HG03159 (cell line): ENCODE measurements around the gene SLC8A1.

Source experiments
- ATAC-seq: cut with Tn5 transposase; IDR thresholded peaks from one replicate; pipeline ENCODE4 v1.9.1; 2021; ENCODE audit warnings: mild to moderate bottlenecking, moderate library complexity; ENCODE audit not compliant: unreplicated experiment

Gene SLC8A1

DNA sequence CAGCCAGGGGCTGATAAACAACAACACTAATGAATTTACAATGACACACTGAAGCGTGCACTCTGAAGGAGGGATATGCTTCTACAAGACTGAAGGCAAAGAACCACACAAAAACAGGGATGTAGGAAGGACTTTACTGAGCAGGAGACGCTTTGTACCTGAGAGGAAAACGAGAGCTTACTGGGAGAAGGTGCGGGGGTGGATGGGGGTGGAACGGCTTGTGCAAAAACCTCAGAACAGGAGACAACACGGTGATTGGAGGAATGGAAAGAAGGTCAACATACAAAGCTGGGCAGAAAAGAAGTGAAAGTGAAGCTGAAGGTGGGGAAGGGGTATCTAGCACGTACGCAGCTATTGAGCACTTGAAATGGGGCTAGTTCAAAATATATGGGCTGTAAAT lies 93.1 kb downstream of the SLC8A1 start:
- ATAC-seq, result no peak

DNA sequence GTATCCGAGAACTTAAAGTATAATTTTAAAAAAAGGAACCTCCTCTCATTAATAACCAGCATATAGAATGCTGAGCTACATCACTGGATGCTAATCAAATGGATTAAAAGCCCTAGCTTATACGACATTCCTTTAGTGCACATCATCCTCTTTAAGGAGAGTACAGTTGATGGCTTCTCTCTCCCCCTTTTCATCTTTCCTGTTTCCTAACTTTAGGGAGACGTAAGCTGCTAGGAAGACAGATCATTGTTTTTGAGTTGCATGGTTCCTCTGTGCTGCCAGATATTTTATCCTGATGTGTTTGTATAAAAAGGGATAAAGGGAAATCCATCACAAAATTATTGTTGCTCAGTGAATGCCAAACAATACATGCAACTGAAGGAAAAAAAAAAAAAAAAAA lies 94.2 kb downstream of the SLC8A1 start:
- no peak for ATAC-seq

DNA sequence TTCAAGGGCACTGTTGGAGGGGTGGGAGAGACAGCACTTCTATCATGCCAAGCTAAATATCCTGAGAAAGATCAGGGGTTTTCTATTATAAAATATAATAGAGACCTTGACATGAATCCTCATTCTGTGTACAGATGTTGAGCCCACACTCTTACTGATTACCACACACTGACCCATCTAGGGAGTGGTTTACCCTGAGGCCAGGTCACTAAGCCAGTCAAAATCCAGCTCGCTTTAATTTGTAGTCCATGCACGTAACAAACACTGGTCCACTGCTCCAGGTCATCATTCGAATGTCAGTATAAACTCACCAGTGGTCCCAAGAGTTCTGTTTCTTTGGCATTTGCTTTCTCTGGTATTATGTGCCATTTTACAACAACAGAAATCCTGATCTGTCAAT lies 96.4 kb downstream of the SLC8A1 start:
- ATAC-seq, result no peak

DNA sequence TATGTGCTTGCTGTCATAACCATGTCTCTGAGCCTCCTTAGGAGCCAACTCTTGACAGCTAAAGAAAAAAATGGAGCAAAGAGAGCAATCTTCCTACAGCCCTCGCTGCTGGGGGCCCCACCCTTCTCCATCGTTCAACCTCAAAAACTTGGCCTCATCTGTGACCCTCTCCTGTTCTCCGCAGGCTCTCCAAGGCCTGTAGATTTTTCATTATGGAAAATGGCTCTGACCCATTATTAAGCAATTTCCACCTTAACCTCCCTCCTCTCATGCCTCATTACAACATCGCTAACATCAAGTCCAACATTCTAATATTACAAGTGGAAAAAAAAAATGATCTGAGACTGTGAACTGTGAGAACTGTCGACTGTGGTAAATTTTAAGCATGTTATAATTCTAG lies 98.7 kb downstream of the SLC8A1 start:
- no peak for ATAC-seq

DNA sequence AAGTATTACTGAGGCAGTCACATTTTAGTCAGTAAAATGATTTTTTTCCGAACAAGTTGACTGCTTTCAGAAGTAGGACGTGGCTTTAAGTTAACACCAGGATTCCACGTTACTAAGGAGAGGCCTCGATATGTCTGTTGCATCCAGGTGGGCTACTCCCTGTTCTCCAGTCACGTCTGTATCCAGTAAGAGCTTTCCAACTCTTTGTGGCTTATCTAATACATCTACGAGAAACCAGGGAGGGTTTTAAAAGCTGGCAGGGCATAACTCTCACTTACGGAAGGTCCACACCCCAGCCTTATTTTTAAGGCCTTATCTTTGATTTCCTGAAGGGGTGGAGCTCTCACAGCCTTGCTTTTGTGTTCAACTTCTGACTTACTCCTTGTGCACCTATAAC lies 99.2 kb downstream of the SLC8A1 start:
- ATAC-seq, result no peak

DNA sequence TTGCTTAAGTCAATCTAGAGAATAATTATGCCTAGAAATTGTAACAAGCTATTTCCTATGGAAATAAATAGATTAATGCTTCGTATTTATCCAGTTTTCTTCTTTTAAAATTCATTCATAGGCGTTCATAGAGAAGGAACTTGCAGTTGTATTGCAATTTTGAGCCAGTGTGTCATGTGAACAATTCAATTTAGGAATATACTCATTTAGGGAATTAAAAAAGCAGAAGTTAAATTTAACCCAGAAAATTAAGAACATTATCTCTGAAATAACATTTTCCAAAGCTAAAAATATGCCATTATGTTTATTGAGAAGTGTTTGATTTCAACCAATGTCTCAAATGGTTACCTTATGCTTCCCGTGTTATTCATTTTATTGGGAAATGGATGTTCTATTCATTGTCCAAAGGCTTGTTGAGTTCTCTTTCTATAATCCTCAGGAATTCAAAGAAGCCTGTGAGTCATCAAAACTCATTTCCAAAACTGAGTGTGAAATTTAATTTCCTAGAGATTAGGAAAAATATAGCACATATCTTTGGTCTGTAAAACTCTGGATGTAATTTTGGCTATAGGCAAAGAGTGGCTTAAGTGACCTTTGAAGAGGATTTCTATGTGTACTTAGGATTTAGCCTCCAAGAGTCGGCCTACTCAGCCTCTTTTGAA lies 99.7 kb downstream of the SLC8A1 start:
- no peak for ATAC-seq

DNA sequence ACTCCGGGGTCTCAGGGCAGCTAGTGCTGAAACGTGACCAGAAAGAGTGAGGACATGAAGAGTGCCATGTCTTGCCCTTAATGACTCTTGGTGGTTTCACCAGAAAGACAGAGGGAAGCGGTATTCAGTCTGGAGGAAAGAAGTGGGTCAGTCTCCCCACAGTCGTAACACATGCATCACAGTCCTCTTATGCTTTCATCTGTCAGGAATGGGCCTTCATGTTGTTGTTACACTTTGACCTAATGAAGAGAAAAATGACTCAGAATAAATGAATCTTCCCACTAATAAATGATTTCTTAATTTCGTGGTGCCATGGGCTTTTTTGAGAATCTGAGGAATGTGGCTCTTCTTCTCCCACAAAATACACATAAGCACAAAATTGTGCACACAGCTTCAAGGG lies 103.2 kb downstream of the SLC8A1 start:
- no peak for ATAC-seq

DNA sequence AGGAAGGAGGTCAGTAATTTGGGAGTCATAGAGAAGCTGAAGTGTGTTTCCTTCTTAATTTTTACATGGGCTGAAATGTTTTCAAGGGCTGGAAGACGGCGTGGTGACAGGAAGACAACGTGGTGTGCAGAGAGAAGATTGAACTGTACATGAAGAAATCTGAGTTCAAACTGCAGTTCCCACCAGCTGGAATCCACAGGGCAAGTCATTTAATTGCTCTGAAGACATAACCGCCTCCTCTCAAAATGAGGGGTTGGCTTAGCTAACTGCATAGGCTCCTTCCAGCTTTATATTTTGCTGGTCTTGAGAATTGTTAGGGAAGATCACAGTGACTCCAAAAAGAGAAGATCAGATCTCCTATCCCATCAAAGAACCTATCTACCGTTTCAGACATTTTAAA lies 103.9 kb downstream of the SLC8A1 start:
- ATAC-seq, result no peak

DNA sequence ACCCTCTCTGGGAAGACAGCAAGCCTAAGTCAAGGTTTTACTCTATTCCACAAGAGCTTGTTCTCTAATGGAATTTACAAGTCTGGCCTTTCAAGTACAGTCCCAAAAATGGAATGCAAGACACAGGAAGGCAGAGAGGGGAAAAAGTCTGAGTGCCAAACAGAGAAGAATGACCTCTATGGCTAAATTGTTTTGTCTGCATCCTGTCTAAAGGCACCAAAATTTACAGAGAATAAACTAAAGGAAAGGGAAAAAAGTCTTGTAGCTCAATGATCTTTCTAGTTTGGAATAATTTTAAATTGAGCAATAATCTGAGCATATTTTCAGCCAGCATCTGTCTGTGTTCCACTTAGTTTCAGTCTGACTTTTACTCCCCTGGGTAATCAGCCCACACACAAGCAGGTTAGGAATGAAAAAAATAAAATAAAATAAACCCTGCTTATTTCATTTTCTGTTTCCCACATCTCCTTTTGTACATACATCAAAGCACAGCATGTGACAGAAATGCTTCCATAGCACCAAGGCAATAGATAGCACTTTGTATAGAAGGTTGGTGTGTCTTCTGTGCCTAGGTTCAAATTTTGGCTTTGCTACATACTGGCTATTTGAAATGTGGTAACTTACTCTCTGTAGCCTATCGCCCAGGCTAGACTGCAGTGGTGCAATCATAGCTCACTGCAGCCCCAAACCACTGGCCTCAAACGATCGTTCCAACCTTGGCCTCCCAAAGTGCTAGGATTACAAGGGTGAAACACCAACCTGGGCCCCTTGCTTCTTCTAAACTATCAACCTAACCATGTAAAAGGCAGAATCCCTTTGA lies 105.1 kb downstream of the SLC8A1 start:
- no peak for ATAC-seq

DNA sequence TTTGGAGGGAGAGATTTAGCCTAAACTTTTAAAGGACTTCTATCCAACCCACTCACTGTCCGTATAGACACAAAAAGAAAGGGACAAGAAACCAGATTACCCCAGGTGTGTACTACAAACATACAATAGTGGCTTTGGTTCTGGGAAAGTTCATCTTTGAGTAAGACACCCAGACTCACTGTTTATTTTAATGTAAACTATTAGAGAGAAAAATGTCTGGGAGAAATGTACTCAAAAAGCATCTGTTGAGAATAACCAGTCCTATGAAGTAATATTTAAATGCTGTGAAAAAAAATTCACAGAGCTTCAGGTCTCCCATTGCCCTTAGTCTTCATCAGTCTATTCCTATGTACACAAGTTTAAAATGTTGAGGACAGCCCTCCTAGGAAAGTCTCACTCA lies 107.5 kb downstream of the SLC8A1 start:
- ATAC-seq, result no peak

DNA sequence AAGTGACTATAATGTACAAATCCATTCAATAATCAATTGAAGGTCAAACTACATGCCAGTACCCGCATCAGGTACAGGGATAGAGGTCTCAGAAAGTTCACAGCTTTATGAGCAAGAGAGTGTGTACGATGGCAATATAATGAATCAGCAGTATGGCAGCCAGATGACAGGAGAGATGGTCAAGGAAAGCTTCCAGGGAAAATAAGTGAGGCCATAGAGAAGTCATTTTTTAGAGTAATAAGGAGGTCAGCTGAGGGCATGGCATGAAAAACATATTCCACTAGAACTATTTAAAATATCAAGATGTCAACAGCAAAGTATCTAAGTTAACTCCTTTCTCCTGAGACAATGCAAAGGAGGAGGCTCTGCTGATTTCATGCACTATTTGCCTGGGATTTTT lies 108.0 kb downstream of the SLC8A1 start:
- no peak for ATAC-seq

DNA sequence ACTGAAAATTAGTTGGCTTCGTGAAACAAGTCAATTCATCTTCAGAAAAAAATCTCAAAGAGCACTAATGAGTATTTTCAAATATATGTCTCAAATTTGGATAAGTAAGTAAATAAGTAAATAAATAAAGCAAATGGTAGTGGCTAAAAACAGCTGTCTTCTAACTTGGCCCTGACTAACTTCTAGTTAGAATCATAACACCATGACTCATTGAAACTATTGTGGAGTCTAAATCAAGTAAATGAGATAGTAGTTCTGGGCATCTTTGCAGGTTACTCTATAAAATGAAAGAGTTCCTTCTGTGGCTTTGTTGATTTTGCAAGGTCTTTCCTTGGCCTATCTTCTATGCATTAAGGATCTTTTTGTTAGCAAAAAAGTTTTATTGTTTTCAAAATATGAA lies 110.7 kb downstream of the SLC8A1 start:
- no peak for ATAC-seq

DNA sequence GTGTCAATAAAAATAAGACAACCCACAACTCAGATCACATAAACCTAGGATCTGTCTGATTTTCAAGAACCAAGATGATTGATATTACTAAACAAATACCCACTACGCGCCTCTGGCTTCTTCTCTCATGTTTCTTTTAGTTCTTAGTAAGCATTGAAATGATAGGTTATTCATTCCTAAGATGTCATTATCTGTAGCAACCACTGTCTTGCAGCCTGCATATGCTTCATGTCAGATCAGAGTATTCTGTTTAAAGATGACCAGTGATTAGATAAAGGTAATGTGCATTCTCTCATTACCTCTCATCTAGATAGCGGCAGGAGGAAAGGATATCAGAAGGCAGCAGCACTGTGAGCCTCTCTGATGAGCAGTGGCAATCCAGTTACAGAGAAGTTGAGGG lies 112.9 kb downstream of the SLC8A1 start:
- no peak for ATAC-seq

DNA sequence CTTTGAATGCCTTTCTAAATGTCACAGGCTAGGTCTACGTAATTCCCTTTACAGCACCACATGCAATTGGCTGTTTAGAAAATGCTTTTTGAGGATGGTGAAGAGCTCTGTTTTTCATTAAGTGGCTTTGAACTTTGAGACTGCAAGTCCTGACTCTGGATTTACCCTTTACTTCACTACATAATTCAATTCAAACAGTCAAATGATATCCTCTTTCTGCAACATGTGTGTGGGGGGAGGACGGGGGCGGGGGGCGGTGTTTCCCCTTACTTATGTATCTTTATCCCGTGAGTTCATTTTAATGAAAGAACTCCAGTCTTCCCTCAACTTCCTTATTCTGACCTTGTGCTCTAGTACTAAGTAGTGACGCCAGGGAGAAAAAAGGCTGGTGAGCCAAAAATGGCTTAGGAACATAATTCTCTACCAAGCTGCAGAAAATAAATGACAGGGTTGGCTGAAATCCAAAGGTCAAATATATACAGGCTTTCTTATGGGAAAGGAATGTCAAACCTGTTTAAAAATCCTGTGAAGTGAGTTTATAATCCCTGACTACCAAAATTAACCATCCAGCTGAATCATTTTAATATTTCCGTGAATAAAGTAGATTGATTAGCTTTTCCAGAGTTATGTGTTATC lies 119.6 kb downstream of the SLC8A1 start:
- no peak for ATAC-seq

DNA sequence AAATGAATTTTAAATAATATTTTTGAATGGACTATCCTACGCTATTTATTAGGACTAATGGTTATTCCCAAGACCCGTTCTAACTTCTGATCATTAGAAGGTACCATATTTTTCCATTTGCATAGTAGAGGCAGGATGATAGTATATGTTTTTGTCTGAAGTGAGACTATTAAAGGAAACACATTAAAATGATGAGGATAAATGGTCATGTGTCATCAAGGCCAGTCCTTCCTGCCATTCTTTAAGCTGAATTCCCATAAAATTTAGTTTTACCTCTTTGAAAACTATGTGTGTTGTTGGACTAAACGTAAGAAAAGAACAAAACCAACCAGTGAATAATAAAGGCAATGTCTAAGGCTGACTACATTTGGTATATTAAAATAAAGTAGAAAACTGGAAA lies 121.8 kb downstream of the SLC8A1 start:
- no peak for ATAC-seq

DNA sequence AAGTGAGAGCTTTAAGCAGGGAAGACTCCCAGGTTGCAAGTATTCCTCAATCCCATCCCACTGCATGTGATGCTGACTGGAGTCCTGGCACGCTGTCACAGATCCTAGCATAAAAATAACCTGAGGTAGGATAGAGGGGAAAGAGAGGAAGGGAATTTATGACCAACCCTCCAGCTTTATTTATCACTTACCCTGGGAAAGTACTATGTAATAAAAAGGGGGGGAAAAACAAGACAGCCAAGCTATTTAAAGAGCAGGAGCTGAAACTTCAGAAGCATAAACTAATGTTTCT lies 122.2 kb downstream of the SLC8A1 start:
- ATAC-seq, result no peak

DNA sequence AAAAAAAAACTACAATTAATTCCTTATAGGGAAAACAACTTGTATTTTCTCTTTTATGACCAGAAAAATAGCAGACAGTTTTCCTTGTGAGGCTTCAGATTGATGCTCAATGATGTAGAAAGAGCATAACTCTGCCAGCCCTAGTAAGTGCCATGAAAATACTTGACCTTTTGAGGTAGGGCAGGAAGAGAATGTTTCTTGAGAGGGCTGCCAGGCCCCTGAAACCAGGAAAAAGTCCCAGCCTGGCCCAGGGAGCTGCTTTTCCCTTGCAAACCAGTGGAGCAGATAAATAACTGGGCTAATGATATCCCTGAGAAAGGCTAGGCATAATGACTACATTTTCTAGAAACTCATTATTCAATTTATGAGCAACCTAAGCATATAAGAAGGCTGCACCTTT lies 126.8 kb downstream of the SLC8A1 start:
- ATAC-seq, result no peak

DNA sequence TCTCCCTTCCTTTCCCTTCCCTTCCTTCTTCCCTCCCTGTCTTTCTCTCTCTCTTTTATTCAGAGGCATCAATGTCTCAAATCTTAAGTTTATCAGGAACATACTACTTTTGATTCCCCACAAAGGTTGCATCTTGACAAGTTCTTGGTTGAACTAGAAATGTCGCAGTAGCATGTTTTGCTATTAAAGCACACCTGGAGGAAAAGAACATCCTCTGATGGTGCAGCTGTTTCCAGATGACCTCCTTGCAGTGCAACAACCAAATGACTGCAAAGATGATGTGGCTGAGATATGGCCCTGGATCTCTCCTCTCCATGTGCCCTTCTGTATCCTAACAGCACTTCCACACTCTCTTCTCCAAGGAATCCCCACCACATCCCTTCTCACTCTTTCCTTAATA lies 127.2 kb downstream of the SLC8A1 start:
- no peak for ATAC-seq

DNA sequence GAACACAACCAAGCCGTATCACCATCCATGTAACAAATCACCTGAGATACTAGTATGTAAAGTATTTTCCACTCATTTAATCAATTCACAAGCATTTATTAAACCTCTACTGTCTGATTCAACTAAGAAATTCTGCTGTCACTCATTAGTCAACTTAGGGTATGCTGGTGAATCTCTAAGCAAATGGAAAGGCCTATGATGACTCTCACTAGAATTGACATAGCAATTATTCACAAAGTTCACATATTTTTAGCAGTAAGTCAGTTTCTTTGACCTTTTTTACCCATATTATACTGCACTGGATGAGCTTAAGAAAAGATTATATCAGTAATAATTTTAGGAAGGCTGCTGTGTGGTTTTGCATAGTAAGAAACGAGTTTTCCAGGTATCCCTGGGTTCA lies 130.1 kb downstream of the SLC8A1 start:
- ATAC-seq, result no peak

DNA sequence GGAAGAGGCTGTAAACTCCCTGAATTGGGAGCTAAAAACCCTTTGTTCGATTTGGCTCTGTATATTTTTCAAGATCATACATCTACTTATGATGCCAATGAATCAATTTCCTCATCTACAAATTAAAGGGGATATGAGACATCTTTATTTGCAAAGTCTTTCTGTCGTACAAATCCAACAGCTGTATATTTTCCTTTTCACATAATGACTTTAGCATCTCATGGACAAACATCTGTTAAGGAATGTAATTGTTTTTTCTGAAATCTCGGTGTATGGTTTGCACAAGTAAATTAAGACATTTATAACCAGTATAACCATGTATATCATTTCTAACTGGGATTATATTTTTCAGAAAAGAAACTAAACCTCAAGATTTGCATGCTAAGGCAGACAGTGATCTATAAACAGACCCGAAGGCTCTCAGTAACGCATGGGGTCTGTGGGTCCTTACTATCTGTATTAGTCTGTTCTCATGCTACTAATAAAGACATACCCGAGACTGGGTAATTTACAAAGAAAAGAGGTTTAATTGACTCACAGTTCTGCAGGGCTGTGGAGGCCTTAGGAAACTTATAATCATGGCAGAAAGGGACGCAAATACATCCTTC lies 130.8 kb downstream of the SLC8A1 start:
- peak; percentile 75 for ATAC-seq

DNA sequence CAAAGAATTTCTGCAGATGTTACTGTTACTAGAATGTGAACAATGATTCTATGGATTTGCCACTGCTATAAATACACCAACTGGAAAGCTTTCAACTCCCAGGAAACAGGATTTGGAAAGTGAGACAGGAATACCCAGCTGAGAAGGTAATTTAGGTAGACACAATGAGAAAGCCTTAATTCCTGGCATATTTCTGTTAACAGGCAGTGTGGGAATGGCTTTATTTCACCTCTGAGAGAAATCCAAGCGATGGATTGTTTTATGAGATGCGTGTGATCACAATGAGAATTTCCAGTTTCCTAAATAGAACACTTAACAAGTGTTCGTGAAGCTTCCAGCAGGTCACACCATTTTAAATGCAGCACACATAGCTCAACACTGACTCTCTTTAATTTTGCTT lies 133.0 kb downstream of the SLC8A1 start:
- no peak for ATAC-seq

DNA sequence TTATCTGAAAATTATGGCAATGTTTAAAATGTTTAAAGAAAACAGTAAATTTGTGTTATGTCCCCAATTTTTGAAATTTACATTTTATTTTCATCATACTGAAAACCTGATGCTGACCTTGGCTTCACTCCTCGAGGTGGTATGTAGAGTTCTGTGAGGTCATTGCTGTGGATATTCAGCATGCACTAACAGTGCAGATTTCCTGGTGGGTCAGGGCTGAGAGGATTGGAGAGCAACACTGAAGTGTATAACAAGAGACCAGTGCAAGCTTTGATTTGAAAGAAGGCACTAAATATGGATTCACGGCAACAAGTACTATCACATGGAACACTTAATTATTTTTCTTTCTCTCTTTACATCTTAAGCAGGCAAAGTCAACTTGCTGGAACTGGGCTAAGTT lies 134.1 kb downstream of the SLC8A1 start:
- no peak for ATAC-seq
